HEK293 (cell line): ENCODE measurements around the gene BRWD1.

Source experiments
- CTCF ChIP-seq: fragments of 450-650 bp; formaldehyde crosslinking; IDR thresholded peaks from 2 replicates; pipeline ENCODE4 v1.5.1; 2016; ENCODE audit warnings: missing biosample characterization, missing genetic modification characterization
- IKZF3 ChIP-seq: fragments of 450-650 bp; IDR thresholded peaks from 2 replicates; pipeline ENCODE4 v1.5.0; 2018; ENCODE audit warnings: missing biosample characterization, mild to moderate bottlenecking, missing genetic modification characterization, moderate library complexity
- INSM2 ChIP-seq: fragments of 450-650 bp; formaldehyde crosslinking; IDR thresholded peaks from 2 replicates; pipeline ENCODE4 v1.5.1; 2016; ENCODE audit warnings: missing biosample characterization, missing genetic modification characterization
- YY1 ChIP-seq: fragments of 450-650 bp; formaldehyde crosslinking; IDR thresholded peaks from 2 replicates; pipeline ENCODE4 v1.5.1; 2018; ENCODE audit warnings: missing biosample characterization, missing genetic modification characterization
- ZBTB1 ChIP-seq: fragments of 450-650 bp; formaldehyde crosslinking; IDR thresholded peaks from 2 replicates; pipeline ENCODE4 v1.5.1; 2016; ENCODE audit warnings: missing biosample characterization, missing genetic modification characterization
- ZFP3 ChIP-seq: fragments of 450-650 bp; formaldehyde crosslinking; IDR thresholded peaks from 2 replicates; pipeline ENCODE4 v1.5.1; 2016; ENCODE audit warnings: low read depth, missing biosample characterization, missing genetic modification characterization
- ZNF121 ChIP-seq: fragments of 450-650 bp; formaldehyde crosslinking; IDR thresholded peaks from 2 replicates; pipeline ENCODE4 v1.5.1; 2016; ENCODE audit warnings: missing biosample characterization, missing genetic modification characterization
- ZNF202 ChIP-seq: fragments of 450-650 bp; formaldehyde crosslinking; IDR thresholded peaks from 2 replicates; pipeline ENCODE4 v1.5.1; 2016; ENCODE audit warnings: missing biosample characterization, missing genetic modification characterization, borderline replicate concordance
- ZNF24 ChIP-seq: fragments of 450-650 bp; formaldehyde crosslinking; IDR thresholded peaks from 2 replicates; pipeline ENCODE4 v1.5.1; 2016; ENCODE audit warnings: missing biosample characterization, missing genetic modification characterization
- ZNF274 ChIP-seq, 2 experiments: fragments of 200-500 bp in 1 of 2; fragments of 450-650 bp in 1 of 2; sonication (Bioruptor generic) in 1 of 2; formaldehyde crosslinking in 1 of 2; IDR thresholded peaks; 2 replicates each; pipeline versions ENCODE4 v1.5.1 to v1.6.1; 2014 to 2016; ENCODE audit warnings: borderline replicate concordance in 1 of 2, inconsistent platforms in 1 of 2, low read length in 1 of 2, missing biosample characterization in 1 of 2, missing genetic modification characterization in 1 of 2
- ZNF549 ChIP-seq: fragments of 450-650 bp; IDR thresholded peaks from 2 replicates; pipeline ENCODE4 v1.5.1; 2018; ENCODE audit warnings: missing biosample characterization, missing genetic modification characterization, mild to moderate bottlenecking, inconsistent platforms, moderate library complexity
- ZNF658 ChIP-seq: fragments of 450-650 bp; formaldehyde crosslinking; IDR thresholded peaks from 2 replicates; pipeline ENCODE4; 2016; ENCODE audit warnings: missing biosample characterization, missing genetic modification characterization
- TF ChIP-seq, protein P1 (sequence below): sonication (generic); formaldehyde crosslinking; IDR thresholded peaks from 2 replicates; pipeline ENCODE4 v1.8.1; 2022; ENCODE audit warnings: mild to moderate bottlenecking, moderate library complexity, missing genetic modification reagents

GRCh38 chr21:39209334-39209688, 104.1 kb downstream of the BRWD1 start:
- TF ChIP-seq ZNF121 (tag by site-specific recombination) = no peak
- TF ChIP-seq INSM2 (tag by site-specific recombination) = no peak
- no peak for TF ChIP-seq ZBTB1 (tag by site-specific recombination)
- TF ChIP-seq CTCF (tag by site-specific recombination) = no peak
- TF ChIP-seq ZNF24 (tag by site-specific recombination) = no peak
- no peak for TF ChIP-seq ZNF658
- TF ChIP-seq, protein P1, sequence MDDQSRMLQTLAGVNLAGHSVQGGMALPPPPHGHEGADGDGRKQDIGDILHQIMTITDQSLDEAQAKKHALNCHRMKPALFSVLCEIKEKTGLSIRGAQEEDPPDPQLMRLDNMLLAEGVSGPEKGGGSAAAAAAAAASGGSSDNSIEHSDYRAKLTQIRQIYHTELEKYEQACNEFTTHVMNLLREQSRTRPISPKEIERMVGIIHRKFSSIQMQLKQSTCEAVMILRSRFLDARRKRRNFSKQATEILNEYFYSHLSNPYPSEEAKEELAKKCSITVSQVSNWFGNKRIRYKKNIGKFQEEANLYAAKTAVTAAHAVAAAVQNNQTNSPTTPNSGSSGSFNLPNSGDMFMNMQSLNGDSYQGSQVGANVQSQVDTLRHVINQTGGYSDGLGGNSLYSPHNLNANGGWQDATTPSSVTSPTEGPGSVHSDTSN (CRISPR knock-in tag) = no peak
- TF ChIP-seq ZFP3 (tag by site-specific recombination) = no peak
- TF ChIP-seq ZNF274 (IDR thresholded peaks at IDR 0.05; ENCODE audit: low read length) = no peak
- no peak for TF ChIP-seq ZNF274 (tag by site-specific recombination; IDR thresholded peaks at IDR 0.05; ENCODE audit: borderline replicate concordance)
- no peak for TF ChIP-seq ZNF549 (tag by site-specific recombination)
- no peak for TF ChIP-seq YY1 (tag by site-specific recombination)
- no peak for TF ChIP-seq IKZF3 (tag by site-specific recombination)
- no peak for TF ChIP-seq ZNF202 (tag by site-specific recombination)
